Immature natural killer cell (primary cell): Measurements from ENCODE around the gene SIPA1L2. TPM values are rescaled to one million over a fixed set of nuclear protein-coding genes. Genes with fewer than 3 reads are reported as not detected.
"Not testable (repeated sequence)": the region's sequence is repeated elsewhere in the genome, so short reads cannot be mapped to it uniquely, and the experiment has no call there.

Experiments
- DNase-seq, 3 donors: peaks; one replicate each; pipeline ENCODE4 v3.0.0; 2022; ENCODE audit warnings: mixed read lengths in 1 of 3
- H3K27ac Mint-ChIP-seq, 6 donors: one replicate each; pipeline ENCODE4 v1.8.0; 2020; ENCODE audit warnings: mixed read lengths in 6 of 6, mild to moderate bottlenecking in 5 of 6, inconsistent platforms in 4 of 6, moderate library complexity in 3 of 6
- H3K27me3 Mint-ChIP-seq, 3 donors: one replicate each; pipeline ENCODE4 v1.8.0; 2020 to 2021; ENCODE audit warnings: low read depth in 3 of 3, mild to moderate bottlenecking in 3 of 3, mixed read lengths in 3 of 3, moderate library complexity in 3 of 3, inconsistent platforms in 1 of 3
- H3K36me3 Mint-ChIP-seq, 3 donors: one replicate each; pipeline ENCODE4 v1.8.0; 2020; ENCODE audit warnings: mixed read lengths in 3 of 3, inconsistent platforms in 2 of 3, mild to moderate bottlenecking in 2 of 3
- H3K4me1 Mint-ChIP-seq, 2 donors: one replicate each; pipeline ENCODE4 v1.8.0; 2020; ENCODE audit warnings: inconsistent platforms in 2 of 2, mild to moderate bottlenecking in 2 of 2, mixed read lengths in 2 of 2, moderate library complexity in 1 of 2
- H3K4me3 Mint-ChIP-seq, 5 donors: one replicate each; pipeline ENCODE4 v1.8.0; 2020; ENCODE audit warnings: mild to moderate bottlenecking in 5 of 5, mixed read lengths in 5 of 5, inconsistent platforms in 3 of 5, moderate library complexity in 3 of 5
- H3K9me3 Mint-ChIP-seq, 6 donors: one replicate each; pipeline ENCODE4 v1.8.0; 2020; ENCODE audit warnings: mild to moderate bottlenecking in 6 of 6, mixed read lengths in 6 of 6, inconsistent platforms in 4 of 6, moderate library complexity in 3 of 6
- polyA plus RNA-seq, 3 donors: library from polyadenylated mRNA; unstranded; fragments of 300-500 nt; fragmentation: Illumina TruSeq; gene quantifications; one replicate each; pipeline ENCODE4 v1.2.3, GENCODE V29; 2021

SIPA1L2 gene
- polyA plus RNA-seq, 3 donors from 2014 or later = 0.54 TPM; not detected in 2

DNA sequence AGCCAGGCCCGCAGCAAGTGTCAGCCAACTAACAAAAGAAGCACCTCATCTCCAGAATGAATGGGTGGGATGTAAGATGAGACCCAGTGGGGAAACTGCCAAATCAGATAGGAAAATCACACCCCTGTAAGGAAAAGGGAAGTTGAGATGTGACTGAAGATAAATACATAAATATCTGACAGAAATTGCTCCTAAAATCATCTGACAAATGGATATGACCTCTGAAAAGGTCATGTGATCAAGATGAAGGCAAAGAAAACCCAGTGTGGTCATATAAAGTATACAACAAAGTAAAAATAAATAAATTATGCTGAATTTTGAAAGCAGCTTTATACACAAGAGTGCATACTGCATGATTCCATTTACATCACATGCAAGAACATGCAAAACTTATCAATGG is 12.7 kb downstream of the SIPA1L2 start:
- no peak for DNase-seq
- H3K4me1 Mint-ChIP-seq = no peaks in the 10 kb centered on the region
- H3K4me3 Mint-ChIP-seq = no peak overlapping the region
- H3K36me3 Mint-ChIP-seq = no peaks in the 10 kb centered on the region
- H3K27me3 Mint-ChIP-seq = peaks cover 0 to 8% (median 0%) of the 10 kb centered on the region in 3 donors
- no peaks in the 10 kb centered on the region for H3K9me3 Mint-ChIP-seq
- no peak overlapping the region for H3K27ac Mint-ChIP-seq

DNA sequence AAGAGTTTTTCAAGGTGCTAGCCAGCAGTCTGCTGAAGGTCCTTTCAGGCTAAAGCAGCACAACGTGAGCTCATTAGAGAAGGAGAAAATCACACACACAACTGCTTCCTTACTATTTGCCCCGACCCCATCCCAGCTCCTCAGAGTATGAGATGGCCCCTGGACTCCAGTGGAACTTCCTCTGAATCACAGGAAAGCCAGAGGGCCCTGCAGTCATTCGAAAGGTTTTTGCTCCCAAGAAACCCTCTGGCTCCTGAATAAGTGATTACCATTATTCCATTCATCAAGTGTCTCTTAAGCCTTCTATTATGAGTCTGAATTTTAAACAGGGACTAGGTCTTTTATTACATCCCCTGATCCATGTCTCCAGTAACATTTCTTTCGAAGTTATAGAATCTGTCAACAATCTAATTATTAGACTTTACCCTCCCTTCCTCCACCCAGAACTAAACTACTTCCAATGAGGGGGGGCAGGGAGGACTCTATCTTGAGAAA is 14.6 kb downstream of the SIPA1L2 start:
- H3K9me3 Mint-ChIP-seq = peaks cover 0 to 2% (median 0%) of the 10 kb centered on the region in 6 donors
- no peak overlapping the region for H3K4me3 Mint-ChIP-seq
- H3K36me3 Mint-ChIP-seq = no peaks in the 10 kb centered on the region
- no peaks in the 10 kb centered on the region for H3K4me1 Mint-ChIP-seq
- no peak overlapping the region for H3K27ac Mint-ChIP-seq
- H3K27me3 Mint-ChIP-seq = peaks cover 0 to 8% (median 0%) of the 10 kb centered on the region in 3 donors
- DNase-seq = no peak

DNA sequence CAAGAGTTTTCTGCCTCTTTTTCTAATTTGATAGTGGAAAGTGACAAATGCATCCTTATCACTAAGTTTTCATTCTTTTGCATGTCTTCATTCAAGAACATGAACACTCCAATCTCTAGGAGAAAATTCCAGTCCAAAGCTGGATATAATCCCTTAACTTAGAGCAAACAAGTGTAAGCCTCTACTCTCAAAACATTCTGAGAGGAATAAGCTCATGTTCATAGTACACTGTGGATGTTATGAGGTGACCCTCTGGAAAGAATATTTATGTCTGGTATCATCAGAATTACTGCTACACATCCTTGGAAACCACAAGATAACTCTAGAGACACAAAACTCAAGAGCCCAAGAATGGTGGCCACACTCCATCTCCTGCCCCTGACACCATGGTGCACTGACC is 15.1 kb downstream of the SIPA1L2 start:
- no peak for DNase-seq
- no peaks in the 10 kb centered on the region for H3K36me3 Mint-ChIP-seq
- no peak overlapping the region for H3K4me3 Mint-ChIP-seq
- peaks cover 0 to 6% (median 0%) of the 10 kb centered on the region in 3 donors for H3K27me3 Mint-ChIP-seq
- H3K9me3 Mint-ChIP-seq = peaks cover 0 to 2% (median 0%) of the 10 kb centered on the region in 6 donors
- no peak overlapping the region for H3K27ac Mint-ChIP-seq
- no peaks in the 10 kb centered on the region for H3K4me1 Mint-ChIP-seq

DNA sequence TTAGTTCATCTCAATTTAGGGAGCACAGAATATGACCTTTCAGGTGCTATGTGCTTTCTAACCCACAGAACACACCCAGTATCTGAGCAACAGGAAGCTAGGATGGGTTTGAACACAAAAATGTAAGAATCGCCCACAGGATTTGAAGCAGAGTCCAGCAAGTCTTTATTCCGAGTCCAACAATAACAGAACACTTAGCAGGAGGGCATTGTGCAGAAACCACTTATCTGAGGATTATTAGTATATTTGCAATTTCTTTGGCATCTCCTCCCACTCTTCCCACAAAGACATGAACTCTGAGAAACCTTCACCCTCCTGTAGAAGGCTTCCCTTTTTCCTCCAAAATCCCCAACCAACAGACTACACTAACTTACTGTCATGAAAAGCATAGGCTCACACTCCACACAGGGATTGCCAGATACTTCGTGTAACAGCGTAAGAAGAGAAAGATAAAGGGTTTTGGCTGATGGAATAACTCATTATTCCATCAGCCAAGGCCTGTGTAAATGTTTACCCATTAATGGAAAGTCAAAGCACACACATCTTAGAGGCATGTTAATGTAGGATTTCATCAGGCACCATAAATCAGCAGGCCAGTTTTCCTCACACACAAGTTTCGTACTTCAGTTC is 16.1 kb downstream of the SIPA1L2 start:
- Mint-ChIP-seq H3K4me3 (no peak overlapping the region), H3K27ac (no peak overlapping the region), H3K4me1 (no peaks in the 10 kb centered on the region), H3K27me3 (peaks cover 0 to 6% (median 0%) of the 10 kb centered on the region in 3 donors), H3K9me3 (peaks cover 0 to 2% (median 0%) of the 10 kb centered on the region in 6 donors), H3K36me3 (no peaks in the 10 kb centered on the region)
- DNase-seq = no peak

DNA sequence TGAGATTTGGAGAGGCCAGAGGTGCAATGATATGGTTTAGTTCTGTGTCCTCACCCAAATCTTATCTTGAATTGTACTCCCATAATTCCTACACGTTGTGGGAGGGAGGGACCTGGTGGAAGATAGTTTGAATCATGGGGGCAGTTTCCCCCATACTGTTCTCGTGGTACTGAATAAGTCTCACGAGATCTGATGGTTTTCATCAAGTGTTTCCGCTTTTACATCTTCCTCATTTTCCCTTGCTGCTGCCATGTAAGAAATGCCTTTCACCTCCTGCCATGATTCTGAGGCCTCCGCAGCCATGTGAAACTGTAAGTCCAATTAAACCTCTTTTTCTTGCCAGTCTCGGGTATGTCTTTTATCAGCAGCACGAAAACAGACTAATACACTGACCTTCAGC is 17.1 kb downstream of the SIPA1L2 start:
- not testable (repeated sequence) for H3K27me3 Mint-ChIP-seq, H3K9me3 Mint-ChIP-seq, DNase-seq, H3K4me1 Mint-ChIP-seq, H3K4me3 Mint-ChIP-seq, H3K27ac Mint-ChIP-seq, H3K36me3 Mint-ChIP-seq

DNA sequence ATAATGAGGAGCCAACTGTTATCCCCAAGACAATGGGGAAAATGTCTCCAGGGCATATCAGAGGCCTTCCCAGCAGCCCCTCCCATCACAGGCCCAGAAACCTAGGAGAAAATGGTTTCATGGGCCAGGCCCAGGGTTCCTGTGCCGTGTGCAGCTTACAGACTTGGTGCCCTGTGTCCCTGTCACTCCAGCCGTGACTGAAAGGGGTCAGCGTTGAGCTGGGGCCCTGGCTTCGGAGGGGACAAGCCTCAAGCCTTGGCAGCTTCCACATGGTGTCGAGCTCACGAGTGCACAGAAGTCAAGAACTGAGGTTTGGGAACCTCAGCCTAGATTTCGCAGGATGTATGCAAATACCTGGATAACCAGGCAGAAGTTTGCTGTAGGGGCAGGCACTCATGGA is 18.1 kb downstream of the SIPA1L2 start:
- no peaks in the 10 kb centered on the region for H3K4me1 Mint-ChIP-seq
- no peak overlapping the region for H3K27ac Mint-ChIP-seq
- peaks cover 0 to 2% (median 0%) of the 10 kb centered on the region in 6 donors for H3K9me3 Mint-ChIP-seq
- H3K4me3 Mint-ChIP-seq = no peak overlapping the region
- no peak for DNase-seq
- no peaks in the 10 kb centered on the region for H3K36me3 Mint-ChIP-seq
- H3K27me3 Mint-ChIP-seq = peaks cover 0 to 6% (median 4%) of the 10 kb centered on the region in 3 donors

DNA sequence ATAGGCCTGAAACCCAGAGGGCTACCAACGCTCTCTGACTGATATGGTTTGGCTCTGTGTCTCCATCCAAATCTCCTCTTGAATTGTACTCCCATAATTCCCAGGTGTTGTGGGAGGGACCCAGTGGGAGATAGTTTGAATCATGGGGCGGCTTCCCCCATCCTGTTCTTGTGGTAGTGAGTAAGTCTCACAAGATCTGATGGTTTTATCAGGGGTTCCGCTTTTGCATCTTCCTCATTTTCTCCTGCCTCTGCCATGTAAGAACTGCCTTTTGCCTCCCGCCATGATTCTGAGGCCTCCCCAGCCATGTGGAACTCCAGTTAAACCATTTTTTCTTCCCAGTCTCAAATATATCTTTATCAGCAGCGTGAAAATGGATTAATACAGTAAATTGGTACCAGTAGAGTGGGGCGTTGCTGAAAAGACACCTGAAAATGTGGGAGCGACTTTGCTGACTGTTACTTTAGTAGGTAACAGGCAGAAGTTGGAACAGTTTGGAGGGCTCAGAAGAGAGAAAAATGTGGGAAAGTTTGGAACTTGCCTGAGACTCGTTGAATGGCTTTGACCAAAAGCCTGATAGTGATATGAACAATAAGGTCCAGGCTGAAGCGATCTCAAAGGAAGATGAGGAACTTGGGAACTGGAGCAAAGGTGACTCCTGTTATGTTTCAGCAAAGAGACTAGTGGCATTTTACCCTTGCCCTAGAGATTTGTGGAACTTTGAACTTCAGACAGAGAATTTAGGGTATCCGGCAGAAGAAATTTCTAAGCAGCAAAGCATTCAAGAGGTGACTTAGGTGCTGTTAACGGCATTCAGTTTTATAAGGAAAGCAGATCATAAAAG is 18.8 kb downstream of the SIPA1L2 start:
- H3K27me3 Mint-ChIP-seq, H3K4me1 Mint-ChIP-seq, H3K9me3 Mint-ChIP-seq, H3K4me3 Mint-ChIP-seq, H3K36me3 Mint-ChIP-seq, DNase-seq: not testable (repeated sequence)
- peak overlapping the region in 1 of 6 donors; percentile 2 for H3K27ac Mint-ChIP-seq

DNA sequence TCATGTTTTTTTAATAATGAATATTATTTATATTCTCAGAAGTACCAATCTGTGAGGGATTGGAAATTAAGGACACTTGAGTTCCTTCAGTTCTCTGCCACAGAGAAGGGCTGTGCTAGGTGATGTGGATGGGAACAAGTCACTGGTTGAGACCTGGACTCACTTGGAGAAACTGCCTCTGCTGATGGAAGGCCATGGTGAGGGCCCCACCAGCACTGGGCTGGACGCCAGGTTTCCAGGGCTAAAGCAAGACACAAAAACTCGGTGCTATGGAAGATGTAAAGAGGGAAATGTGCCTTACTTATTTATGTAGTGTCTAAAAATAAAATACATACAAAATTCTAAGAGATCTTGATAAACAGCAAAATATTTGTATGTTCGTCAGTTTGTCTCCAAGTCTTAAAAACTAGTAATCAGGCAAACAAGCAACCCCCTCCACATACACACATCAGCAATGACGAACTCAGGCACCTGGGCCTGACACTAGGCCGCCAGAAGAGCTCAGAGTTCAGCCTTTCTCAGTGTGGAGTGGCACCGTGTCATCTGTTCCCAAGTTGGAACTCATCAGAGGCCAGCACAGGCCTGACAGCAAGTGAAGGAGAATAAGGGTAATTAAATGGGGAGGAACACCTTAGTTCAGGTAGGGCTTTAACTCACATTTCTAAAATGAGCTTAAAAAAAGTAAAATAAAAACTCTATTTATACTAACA is 19.6 kb downstream of the SIPA1L2 start:
- no peak overlapping the region for H3K27ac Mint-ChIP-seq
- no peaks in the 10 kb centered on the region for H3K4me1 Mint-ChIP-seq
- peaks cover 0 to 2% (median 0%) of the 10 kb centered on the region in 6 donors for H3K9me3 Mint-ChIP-seq
- no peak for DNase-seq
- no peaks in the 10 kb centered on the region for H3K36me3 Mint-ChIP-seq
- no peak overlapping the region for H3K4me3 Mint-ChIP-seq
- H3K27me3 Mint-ChIP-seq = peaks cover 0 to 5% (median 4%) of the 10 kb centered on the region in 3 donors

DNA sequence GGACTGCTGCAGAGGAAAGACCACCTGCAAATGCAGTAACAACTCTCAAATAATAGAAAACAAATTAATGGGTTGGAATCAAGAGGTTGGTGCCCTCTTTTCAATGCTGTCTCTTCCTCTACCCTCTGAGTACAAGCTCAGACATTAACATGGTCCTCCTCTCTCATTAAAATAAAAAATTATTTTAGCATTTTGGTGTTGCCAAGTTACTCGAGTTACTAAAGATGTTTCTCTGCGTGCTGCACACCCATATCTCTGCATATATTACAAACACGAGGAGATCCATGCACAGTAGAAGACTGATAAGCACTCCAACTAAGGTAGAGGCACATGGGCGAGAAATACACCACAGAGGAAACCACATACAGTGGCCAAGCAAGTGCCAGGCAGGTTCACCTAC is 21.5 kb downstream of the SIPA1L2 start:
- no peaks in the 10 kb centered on the region for H3K4me1 Mint-ChIP-seq
- peaks cover 0 to 9% (median 4%) of the 10 kb centered on the region in 3 donors for H3K27me3 Mint-ChIP-seq
- no peak overlapping the region for H3K27ac Mint-ChIP-seq
- H3K4me3 Mint-ChIP-seq = no peak overlapping the region
- H3K9me3 Mint-ChIP-seq = peaks cover 0 to 5% (median 0%) of the 10 kb centered on the region in 6 donors
- DNase-seq = no peak
- H3K36me3 Mint-ChIP-seq = no peaks in the 10 kb centered on the region

DNA sequence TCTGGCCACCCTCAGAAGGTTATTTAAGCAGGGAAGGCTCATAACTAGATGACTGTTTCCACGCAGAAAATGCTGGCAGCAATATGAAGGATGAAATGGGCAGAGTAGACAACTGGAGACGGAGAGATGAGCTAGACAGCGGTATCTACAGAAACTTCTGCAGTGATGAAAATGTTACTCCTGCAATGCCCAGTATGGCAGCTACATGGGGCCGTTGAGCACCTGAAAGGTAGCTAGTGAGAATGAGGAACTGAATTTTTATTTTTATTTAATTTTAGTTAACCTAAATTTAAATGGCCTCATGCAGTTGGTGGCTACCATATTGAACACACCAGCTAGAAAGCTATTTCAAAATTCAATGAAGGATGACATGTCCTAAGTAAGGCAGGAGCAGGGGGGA is 27.3 kb downstream of the SIPA1L2 start:
- DNase-seq = no peak
- Mint-ChIP-seq H3K27me3 (peaks cover 0 to 5% (median 2%) of the 10 kb centered on the region in 3 donors), H3K4me1 (peaks cover 22 to 24% of the 10 kb centered on the region in 2 donors)

DNA sequence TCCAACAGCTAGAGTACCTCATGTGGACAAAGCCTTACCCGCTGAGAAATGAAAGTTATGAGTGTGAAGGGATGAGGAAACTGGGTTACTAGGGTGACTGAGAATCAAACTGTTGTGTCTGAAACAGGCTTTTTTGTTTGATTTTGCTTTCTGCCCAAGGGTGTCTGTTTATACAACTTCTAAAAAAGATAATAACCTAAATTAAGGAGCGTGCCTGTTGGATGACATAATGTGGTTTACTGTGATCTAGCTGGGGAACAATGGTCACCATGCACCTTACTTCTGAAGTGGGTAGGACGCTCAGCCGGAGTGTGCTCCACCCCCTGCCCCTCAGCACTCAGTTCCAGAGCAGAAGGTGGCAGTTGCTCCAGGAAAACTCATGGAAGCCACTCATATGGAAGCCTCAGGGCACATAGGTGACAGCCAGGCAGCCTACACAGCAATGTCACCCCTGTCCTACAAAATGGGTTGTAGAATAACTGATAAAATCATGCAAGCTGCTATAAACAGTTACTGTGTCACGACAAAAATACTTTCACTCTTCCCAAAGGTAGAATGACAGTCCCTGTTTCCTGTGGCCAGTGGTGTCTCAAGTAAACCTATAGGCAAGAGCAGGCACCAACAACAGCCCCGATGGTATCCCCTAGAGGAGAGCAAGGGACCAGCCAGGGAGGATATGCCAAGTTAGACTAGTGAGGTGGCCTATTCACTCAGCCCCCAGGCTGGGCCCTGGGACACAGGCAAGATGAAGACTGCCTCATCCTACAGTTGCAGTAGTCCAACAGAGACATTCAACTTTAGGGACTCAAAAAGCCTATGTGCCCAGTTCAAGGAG is 29.3 kb downstream of the SIPA1L2 start:
- no peak overlapping the region for H3K4me3 Mint-ChIP-seq
- no peak overlapping the region for H3K27ac Mint-ChIP-seq
- H3K4me1 Mint-ChIP-seq = peaks cover 30 to 36% of the 10 kb centered on the region in 2 donors
- peaks cover 0 to 3% (median 3%) of the 10 kb centered on the region in 3 donors for H3K36me3 Mint-ChIP-seq
- peaks cover 0 to 2% (median 0%) of the 10 kb centered on the region in 6 donors for H3K9me3 Mint-ChIP-seq
- H3K27me3 Mint-ChIP-seq = peaks cover 2 to 5% (median 3%) of the 10 kb centered on the region in 3 donors
- peak in 1 of 3 donors; percentile 2 for DNase-seq

More for the DNA sequence above, 27.3 kb downstream of the SIPA1L2 start:
- no peak overlapping the region for H3K4me3 Mint-ChIP-seq
- no peak overlapping the region for H3K27ac Mint-ChIP-seq
- H3K36me3 Mint-ChIP-seq = peaks cover 0 to 3% (median 3%) of the 10 kb centered on the region in 3 donors
- H3K9me3 Mint-ChIP-seq = peaks cover 0 to 2% (median 0%) of the 10 kb centered on the region in 6 donors

DNA sequence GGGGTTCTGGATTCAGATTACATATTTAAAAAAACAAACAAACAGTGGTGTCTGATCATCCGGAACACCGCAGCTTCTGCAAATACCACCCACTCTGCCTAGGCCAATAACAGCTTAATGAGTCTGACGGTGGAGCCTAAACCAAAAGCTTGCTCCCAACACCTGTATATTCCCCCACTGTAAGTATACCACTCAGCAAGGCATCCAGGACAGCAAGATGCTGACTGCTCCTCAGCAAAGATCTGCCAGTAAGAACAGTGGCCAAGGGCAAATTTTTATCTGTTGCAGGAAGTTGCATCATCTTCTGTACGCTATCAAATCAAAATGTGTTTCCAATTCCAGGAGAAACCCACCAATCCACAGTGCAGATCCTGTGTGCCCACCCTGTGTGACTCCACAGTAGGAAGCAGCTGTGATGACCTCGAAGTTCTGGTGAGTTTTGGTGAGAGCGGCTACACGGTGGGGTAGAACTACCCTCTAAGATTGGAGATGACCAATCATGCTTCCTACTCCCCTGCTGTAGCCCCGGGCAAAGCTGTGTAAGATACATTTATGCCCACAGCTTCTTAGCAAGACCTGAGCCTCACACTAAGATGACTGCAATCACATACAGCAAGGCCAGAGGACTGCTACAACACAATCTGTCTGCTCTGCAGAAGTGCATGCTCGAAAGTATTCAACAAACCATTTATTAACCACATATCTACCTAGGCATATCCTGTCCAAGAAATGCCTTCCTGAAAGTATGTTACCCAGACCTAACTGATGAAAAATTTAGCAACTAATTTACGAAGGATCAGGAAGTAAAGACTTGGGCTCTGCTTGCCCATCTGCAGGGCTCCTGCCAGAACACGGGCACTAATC is 30.5 kb downstream of the SIPA1L2 start:
- peak overlapping the region in 1 of 6 donors; percentile 22 for H3K27ac Mint-ChIP-seq
- H3K4me3 Mint-ChIP-seq = peak overlapping the region in 3 of 5 donors; percentile 1 to 14 (median 10)

More for the DNA sequence above, 30.5 kb downstream of the SIPA1L2 start:
- no peaks in the 10 kb centered on the region for H3K9me3 Mint-ChIP-seq
- H3K4me1 Mint-ChIP-seq = peaks cover 30 to 36% of the 10 kb centered on the region in 2 donors
- peaks cover 0 to 3% (median 0%) of the 10 kb centered on the region in 3 donors for H3K27me3 Mint-ChIP-seq
- no peak for DNase-seq
- peaks cover 0 to 3% (median 3%) of the 10 kb centered on the region in 3 donors for H3K36me3 Mint-ChIP-seq
